IPS-18c (cell line): ENCODE results near the gene KCNN3.

ENCODE experiments used
- H3K4me3 ChIP-seq: 2 replicates; pipeline ENCODE4 v1.7.0; 2013; ENCODE audit warnings: low read depth, mild to moderate bottlenecking, low read length, moderate library complexity; ENCODE audit not compliant: insufficient read depth
- H3K9me3 ChIP-seq: one replicate; pipeline ENCODE4 v1.6.1; 2013; ENCODE audit warnings: mild to moderate bottlenecking, low read length, moderate library complexity; ENCODE audit not compliant: control insufficient read depth, insufficient read depth

KCNN3 gene

DNA sequence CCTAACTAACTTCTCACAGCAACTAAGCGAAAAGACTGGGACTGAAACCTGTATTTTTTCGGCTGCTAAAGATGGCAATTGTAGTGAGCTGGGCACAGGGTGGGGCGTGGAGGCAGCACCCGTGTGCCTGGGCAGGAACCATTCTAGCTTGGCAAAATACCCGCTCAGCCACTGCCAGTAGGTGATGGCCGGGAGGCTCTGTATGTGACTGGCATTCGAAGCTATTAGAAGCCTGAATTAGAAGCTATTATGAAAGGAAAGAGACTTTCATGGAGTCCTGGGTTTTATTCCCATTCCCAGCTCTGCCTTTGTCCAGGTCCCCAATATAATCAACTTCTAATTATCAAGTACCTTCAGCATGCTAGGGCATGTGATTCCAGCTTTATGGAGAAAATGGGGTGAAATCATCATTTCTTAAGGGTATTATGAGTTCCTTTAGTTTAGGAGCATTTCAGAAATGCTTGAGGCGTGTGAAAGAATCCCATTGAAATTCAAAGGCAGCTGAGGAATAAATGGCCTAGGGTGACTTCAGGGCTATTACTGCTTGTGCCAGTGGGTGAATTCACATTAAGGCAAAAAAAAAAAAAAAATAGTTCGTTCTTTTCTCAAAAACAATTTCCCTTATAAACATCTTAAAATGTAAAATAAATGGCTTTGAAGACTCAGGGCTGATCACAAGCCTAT lies 125.6 kb downstream of the KCNN3 start:
- H3K9me3 ChIP-seq: no peaks in the 10 kb centered on the region
- no peak overlapping the region for H3K4me3 ChIP-seq

GRCh38 chr1:154743526-154744036 lies 126.5 kb downstream of the KCNN3 start:
- no peak overlapping the region for H3K4me3 ChIP-seq
- H3K9me3 ChIP-seq: no peaks in the 10 kb centered on the region

GRCh38 chr1:154742606-154743005 lies 127.5 kb downstream of the KCNN3 start:
- Histone ChIP-seq H3K9me3 (no peaks in the 10 kb centered on the region), H3K4me3 (no peak overlapping the region)

GRCh38 chr1:154741741-154742495 lies 128.2 kb downstream of the KCNN3 start:
- H3K9me3 ChIP-seq: no peaks in the 10 kb centered on the region
- H3K4me3 ChIP-seq: no peak overlapping the region

- Histone ChIP-seq H3K4me3 (no peak overlapping the region), H3K9me3 (no peaks in the 10 kb centered on the region)
These were observed 128.8 kb downstream of the KCNN3 start for GRCh38 chr1:154741327-154741726.

DNA sequence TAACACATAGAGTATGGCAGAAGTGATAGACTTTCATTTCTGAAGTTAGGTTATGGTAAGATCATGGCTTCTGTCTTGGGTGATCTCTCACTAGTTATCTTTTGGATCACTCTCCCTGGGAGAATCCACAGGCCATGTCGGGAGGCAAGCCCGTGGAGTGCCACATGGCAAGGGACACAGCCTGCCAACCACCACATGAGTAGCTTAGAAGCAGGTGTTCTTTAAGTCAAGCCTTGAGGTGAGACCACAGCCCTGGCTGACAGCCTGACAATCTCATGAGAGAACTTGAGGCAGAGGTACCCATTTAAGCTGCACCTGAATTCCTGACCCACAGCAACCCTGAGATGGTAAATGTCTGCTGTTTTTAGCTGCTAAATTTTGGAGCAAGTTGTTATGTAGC lies 130.4 kb downstream of the KCNN3 start:
- Histone ChIP-seq H3K4me3 (no peak overlapping the region), H3K9me3 (no peaks in the 10 kb centered on the region)

DNA sequence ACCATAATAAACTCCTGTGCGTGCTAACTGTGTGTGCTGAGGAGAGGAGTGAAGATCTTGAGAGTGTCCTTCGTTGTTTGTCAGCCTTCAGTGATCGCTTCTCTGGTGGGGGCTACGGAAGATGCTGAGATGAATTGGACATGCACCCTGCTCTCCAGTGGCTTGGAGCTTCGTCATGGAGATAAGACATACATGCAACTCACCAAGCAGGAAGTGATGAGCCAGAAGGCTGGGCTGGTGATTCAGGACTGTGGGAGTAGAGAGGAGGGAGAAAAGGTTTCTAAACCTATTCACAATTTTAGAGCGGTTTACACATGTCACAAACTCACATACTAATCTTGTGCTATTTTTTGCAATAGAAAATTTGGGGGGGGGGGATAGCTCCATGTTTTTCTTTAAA lies 133.2 kb downstream of the KCNN3 start:
- no peaks in the 10 kb centered on the region for H3K9me3 ChIP-seq
- no peak overlapping the region for H3K4me3 ChIP-seq

DNA sequence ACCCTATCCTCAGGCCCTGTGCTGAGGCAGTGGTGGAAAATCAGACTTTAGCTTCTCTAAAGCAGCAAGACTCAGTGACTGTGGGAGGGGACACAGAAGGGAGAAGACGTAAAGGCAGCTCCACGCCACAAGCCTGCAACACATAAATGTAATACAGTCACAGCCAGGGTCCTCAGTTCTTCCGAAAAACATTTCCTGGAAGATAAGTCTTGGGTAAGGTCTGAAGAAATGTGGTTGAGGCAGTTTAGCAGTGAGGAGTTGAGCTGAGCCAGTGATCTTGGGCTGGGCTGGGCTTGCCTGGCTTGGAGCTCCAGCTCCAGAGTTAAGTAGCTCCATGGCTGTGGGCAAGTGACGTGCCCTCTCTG lies 134.3 kb downstream of the KCNN3 start:
- Histone ChIP-seq H3K9me3 (no peaks in the 10 kb centered on the region), H3K4me3 (no peak overlapping the region)

DNA sequence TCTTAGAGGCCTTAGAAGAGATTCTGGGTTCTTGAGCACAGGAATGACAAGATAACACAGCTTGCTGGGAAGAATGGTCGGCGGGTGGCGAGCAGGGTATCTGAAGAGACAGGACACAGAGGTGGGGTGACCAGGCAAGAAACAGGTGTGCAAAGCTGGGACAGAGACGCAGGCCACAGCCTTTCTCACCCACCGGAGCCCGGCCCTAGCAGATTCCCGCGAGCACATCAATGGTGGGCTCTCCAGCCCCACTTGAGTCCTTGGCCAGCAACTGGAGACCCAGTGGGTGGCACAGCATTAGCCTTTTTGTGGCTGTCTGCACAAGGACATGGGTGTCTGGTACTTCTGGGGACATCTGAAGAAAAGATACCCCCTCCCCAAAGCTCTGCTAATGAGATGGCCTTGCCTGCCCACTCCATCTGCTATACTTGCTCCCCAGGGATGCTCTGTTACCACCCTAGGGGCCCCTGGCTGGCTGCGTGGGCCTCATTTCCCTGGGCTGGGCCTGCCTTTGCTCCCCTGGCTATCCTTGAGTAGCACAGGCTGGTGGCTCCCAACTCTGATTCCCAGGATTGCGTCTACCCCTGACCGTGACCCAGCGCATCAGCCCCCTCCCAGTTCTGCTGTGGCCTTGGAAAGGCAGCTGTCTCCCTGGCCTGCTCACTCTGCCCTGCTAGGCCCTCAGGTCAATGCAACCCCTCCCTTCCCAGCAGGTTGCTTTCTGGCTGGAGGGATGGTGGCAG lies 134.8 kb downstream of the KCNN3 start:
- Histone ChIP-seq H3K9me3 (no peaks in the 10 kb centered on the region), H3K4me3 (no peak overlapping the region)

GRCh38 chr1:154733621-154734020 lies 136.5 kb downstream of the KCNN3 start:
- Histone ChIP-seq H3K9me3 (no peaks in the 10 kb centered on the region), H3K4me3 (no peak overlapping the region)

DNA sequence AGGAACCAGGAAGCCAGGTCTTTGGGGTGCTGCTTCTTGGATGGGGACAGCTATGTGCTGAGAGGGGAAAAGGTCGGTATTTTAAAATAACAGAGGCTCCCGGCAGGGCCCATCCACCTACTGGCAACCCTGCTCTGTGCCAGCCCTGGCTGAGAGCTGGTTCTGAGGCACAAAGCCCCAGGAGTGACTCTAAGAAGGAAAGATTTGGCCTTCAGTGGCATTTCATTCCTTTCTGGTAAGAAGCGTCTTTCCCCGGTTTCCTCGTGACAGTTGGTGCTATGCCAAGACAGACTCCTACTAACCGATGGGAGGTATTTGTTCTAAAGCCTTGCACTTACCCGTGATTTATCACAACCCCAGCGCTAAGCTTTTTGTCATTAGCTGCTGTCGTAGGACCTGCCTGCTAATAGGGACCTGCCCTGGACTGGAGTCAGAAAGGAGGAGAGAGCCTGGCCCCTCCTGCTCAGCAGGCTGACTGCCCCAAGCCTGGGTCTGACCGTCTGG lies 139.0 kb downstream of the KCNN3 start:
- no peaks in the 10 kb centered on the region for H3K9me3 ChIP-seq
- no peak overlapping the region for H3K4me3 ChIP-seq

DNA sequence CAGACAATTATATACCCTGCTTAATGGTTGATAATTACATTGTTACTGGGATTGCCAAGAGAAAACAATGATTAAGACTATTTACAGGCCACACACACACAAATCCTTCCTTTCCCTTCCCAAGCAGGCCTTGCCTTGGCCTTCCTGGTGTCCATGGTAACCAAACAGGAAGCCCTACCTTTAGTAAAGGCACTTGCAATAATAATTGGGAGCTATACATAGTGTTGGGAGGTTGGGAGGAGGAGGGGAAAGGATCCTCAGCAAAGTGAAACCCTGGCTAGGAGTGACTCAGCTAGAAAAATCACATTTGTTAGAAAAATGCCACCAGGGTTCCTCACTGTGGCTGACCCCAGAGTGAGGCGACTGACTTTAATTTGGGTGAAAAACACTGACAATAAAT lies 139.8 kb downstream of the KCNN3 start:
- H3K9me3 ChIP-seq: no peaks in the 10 kb centered on the region

DNA sequence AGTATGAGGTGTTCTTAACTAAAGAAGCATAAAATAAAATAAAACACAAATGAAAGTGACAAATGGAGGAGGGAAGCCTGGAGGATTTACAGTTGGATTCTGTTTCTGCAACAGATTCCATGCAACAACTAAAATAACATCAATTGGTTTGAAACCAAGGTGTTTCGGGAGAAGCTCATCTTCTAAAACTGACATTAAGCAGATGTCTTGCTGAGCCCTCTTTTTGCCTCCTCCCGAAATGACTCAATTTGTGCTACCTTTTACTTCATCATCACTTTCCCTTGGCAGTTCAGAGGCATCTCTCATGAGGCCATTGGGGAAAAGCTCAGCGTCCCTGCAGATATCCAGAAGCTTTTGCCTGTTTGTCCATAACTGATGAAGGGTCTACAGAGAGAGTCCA lies 140.5 kb downstream of the KCNN3 start:
- no peak overlapping the region for H3K4me3 ChIP-seq
- no peaks in the 10 kb centered on the region for H3K9me3 ChIP-seq

More for the DNA sequence above, 139.8 kb downstream of the KCNN3 start:
- H3K4me3 ChIP-seq: no peak overlapping the region

DNA sequence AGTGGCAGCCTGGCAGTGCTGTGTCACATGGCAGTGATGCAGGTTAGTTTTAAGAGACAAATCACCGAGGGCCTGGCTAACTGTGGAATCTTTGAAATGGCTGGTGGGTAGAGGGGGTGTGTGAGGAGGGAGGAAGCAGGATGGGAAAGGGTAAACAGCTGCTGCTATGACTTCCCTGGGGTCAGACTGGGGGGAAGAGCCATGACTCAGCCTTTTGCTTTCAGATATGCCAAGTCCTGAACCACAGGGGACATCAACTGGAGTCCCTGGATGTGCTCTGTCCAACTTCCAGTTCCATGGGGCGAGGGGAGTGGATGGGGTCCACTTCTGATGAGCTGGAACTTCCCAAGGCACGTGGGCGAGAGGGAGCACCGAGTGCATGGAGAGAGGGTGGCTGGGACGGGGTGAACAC lies 141.0 kb downstream of the KCNN3 start:
- no peaks in the 10 kb centered on the region for H3K9me3 ChIP-seq
- H3K4me3 ChIP-seq: no peak overlapping the region

GRCh38 chr1:154726896-154727753 lies 143.0 kb downstream of the KCNN3 start:
- Histone ChIP-seq H3K4me3 (no peak overlapping the region), H3K9me3 (no peaks in the 10 kb centered on the region)

- no peaks in the 10 kb centered on the region for H3K9me3 ChIP-seq
- no peak overlapping the region for H3K4me3 ChIP-seq
These were observed 143.6 kb downstream of the KCNN3 start for GRCh38 chr1:154726443-154726842.

DNA sequence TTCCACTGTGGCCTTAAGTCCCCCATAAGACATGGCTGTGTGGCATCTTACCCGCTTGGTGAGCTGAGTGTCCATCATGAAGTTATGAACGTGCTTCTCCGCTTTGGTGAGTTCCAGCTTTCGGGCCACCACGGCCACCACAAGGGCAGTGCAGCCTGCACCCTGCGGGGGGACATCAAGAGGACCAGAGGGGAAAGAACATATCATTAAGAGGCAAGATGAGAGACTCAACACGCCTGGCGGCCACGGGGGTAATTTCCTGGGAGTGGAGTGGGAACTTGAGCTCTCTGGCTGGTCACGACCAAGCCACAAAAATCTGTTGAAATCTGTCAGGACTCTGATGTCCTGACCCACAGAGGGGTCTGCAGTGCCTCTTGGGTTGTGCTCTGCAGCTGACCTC lies 144.2 kb downstream of the KCNN3 start:
- no peak overlapping the region for H3K4me3 ChIP-seq
- H3K9me3 ChIP-seq: no peaks in the 10 kb centered on the region
